Measurements from ENCODE around the gene TEKT5. TPM values are rescaled to one million over a fixed set of nuclear protein-coding genes. Genes with fewer than 3 reads are reported as not detected.

Gene TEKT5
- total RNA-seq, 6 experiments from 2014 or later: not detected

GRCh38 chr16:10693889-10694288, 841 bp downstream of the TEKT5 start:
- Mint-ChIP-seq H3K36me3 (ENCODE audit: low read depth) (no peaks in the 10 kb centered on the region), H3K27ac (no peak overlapping the region), H3K9me3 (no peaks in the 10 kb centered on the region), H3K4me1 (ENCODE audit: low read depth) (no peaks in the 10 kb centered on the region), H3K27me3 (ENCODE audit: insufficient read depth) (peaks cover 7% of the 10 kb centered on the region), H3K4me3 (no peak overlapping the region)
- TF ChIP-seq CTCF (IDR thresholded peaks at IDR 0.05): no peak
- no peak for DNase-seq

- Mint-ChIP-seq H3K27me3 (ENCODE audit: insufficient read depth) (peaks cover 14% of the 10 kb centered on the region), H3K36me3 (ENCODE audit: low read depth) (no peaks in the 10 kb centered on the region), H3K4me3 (no peak overlapping the region), H3K9me3 (no peaks in the 10 kb centered on the region), H3K4me1 (ENCODE audit: low read depth) (no peaks in the 10 kb centered on the region), H3K27ac (no peak overlapping the region)
- no peak for TF ChIP-seq CTCF (IDR thresholded peaks at IDR 0.05)
- DNase-seq: no peak
Observed at GRCh38 chr16:10692470-10692869, 2.3 kb downstream of the TEKT5 start.

- DNase-seq: no peak
- Mint-ChIP-seq H3K27me3 (ENCODE audit: insufficient read depth) (peaks cover 27% of the 10 kb centered on the region), H3K9me3 (no peaks in the 10 kb centered on the region), H3K36me3 (ENCODE audit: low read depth) (no peaks in the 10 kb centered on the region), H3K4me3 (no peak overlapping the region), H3K4me1 (ENCODE audit: low read depth) (no peaks in the 10 kb centered on the region), H3K27ac (no peak overlapping the region)
- no peak for TF ChIP-seq CTCF (IDR thresholded peaks at IDR 0.05)
Observed at GRCh38 chr16:10688726-10689125, 6.0 kb downstream of the TEKT5 start.

- no peaks in the 10 kb centered on the region for H3K36me3 Mint-ChIP-seq (ENCODE audit: low read depth)
- no peak overlapping the region for H3K4me3 Mint-ChIP-seq
- peaks cover 27% of the 10 kb centered on the region for H3K27me3 Mint-ChIP-seq (ENCODE audit: insufficient read depth)
- H3K27ac Mint-ChIP-seq: no peak overlapping the region
- H3K4me1 Mint-ChIP-seq (ENCODE audit: low read depth): no peaks in the 10 kb centered on the region
- H3K9me3 Mint-ChIP-seq: no peaks in the 10 kb centered on the region
- no peak for TF ChIP-seq CTCF (IDR thresholded peaks at IDR 0.05)
- no peak for DNase-seq
Observed at GRCh38 chr16:10688291-10688690, 6.4 kb downstream of the TEKT5 start.

- Mint-ChIP-seq H3K27me3 (ENCODE audit: insufficient read depth) (peaks cover 29% of the 10 kb centered on the region), H3K27ac (no peak overlapping the region), H3K4me1 (ENCODE audit: low read depth) (no peaks in the 10 kb centered on the region), H3K4me3 (no peak overlapping the region), H3K9me3 (no peaks in the 10 kb centered on the region), H3K36me3 (ENCODE audit: low read depth) (no peaks in the 10 kb centered on the region)
- no peak for DNase-seq
- no peak for TF ChIP-seq CTCF (IDR thresholded peaks at IDR 0.05)
Observed at GRCh38 chr16:10685709-10686108, 9.0 kb downstream of the TEKT5 start.

All from HFFc6 (cell line).